ENCODE measurements around the gene TMEM145. TPM values are rescaled to one million over a fixed set of nuclear protein-coding genes. Genes with fewer than 3 reads are reported as not detected.

The TMEM145 gene
- total RNA-seq, 4 donors from 2014 or later, result not detected

- Histone ChIP-seq H3K4me1 (peaks cover 16 to 40% (median 32%) of the 10 kb centered on the region in 4 donors), H3K27me3 (no peaks in the 10 kb centered on the region), H3K9me3 (no peaks in the 10 kb centered on the region), H3K27ac (no peak overlapping the region), H3K4me3 (no peak overlapping the region), H3K36me3 (peaks cover 0 to 20% (median 4%) of the 10 kb centered on the region in 4 donors)
- in situ Hi-C loops (cut with MboI; ENCODE audit: low pct_ligation_motif_present in 1 of 4, low pct_unique_long_range_greater_than_20kb in 1 of 4, low sequenced_read_pairs in 3 of 4), result no loop called here
- 96% methylated on average over 4 of the region's 4 CpGs; no CpG with 5 or more reads in 1 of the 2 donors for WGBS, 2 donors (ENCODE audit: low coverage in 1 of 2)
- DNase-seq, result no peak
- TF ChIP-seq EP300 (IDR thresholded peaks at IDR 0.05; ENCODE audit: low read depth) (no peak), POLR2A (IDR thresholded peaks at IDR 0.05) (no peak), POLR2AphosphoS5 (IDR thresholded peaks at IDR 0.05) (no peak)
- TF ChIP-seq, protein P1, sequence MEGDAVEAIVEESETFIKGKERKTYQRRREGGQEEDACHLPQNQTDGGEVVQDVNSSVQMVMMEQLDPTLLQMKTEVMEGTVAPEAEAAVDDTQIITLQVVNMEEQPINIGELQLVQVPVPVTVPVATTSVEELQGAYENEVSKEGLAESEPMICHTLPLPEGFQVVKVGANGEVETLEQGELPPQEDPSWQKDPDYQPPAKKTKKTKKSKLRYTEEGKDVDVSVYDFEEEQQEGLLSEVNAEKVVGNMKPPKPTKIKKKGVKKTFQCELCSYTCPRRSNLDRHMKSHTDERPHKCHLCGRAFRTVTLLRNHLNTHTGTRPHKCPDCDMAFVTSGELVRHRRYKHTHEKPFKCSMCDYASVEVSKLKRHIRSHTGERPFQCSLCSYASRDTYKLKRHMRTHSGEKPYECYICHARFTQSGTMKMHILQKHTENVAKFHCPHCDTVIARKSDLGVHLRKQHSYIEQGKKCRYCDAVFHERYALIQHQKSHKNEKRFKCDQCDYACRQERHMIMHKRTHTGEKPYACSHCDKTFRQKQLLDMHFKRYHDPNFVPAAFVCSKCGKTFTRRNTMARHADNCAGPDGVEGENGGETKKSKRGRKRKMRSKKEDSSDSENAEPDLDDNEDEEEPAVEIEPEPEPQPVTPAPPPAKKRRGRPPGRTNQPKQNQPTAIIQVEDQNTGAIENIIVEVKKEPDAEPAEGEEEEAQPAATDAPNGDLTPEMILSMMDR (IDR thresholded peaks at IDR 0.05), result no peak
- intact Hi-C loops (cut with DNase I; ENCODE audit: low total_unique reads), result no loop called here
These were observed 24.7 kb upstream of the TMEM145 start for GRCh38 chr19:42288387-42288786.

DNA sequence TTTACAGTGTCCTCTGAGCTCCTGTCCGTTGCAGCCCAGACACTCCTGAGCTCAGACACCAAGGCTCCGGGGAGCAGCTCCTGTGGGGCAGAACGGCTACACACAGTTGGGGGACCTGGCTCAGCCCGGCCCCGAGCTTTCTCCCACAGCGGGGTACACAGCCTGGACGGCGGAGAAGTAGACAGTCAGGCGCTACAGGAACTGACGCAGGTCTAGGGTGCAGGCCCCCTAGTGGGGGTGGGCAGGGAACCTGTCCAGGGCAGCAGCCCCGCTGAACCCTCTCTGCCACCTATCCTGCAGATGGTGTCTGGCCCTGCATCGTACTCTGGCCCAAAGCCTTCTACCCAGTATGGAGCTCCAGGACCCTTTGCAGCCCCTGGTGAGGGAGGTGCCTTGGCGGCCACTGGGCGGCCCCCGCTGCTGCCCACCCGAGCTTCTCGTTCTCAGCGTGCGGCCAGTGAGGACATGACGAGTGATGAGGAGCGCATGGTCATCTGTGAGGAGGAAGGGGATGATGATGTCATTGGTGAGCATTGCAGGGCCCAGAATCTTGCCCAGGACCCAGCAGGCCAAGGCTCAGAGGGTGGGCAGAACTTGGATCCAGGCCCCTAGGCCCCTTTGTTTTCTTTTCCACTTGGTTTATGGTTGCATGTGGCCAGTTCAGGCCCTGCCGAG lies 24.1 kb upstream of the TMEM145 start:
- TF ChIP-seq POLR2A (IDR thresholded peaks at IDR 0.05), result no peak
- peaks cover 0 to 25% (median 4%) of the 10 kb centered on the region in 4 donors for H3K36me3 ChIP-seq
- in situ Hi-C loops (cut with MboI; ENCODE audit: low pct_ligation_motif_present in 1 of 4, low pct_unique_long_range_greater_than_20kb in 1 of 4, low sequenced_read_pairs in 3 of 4), result no loop called here

DNA sequence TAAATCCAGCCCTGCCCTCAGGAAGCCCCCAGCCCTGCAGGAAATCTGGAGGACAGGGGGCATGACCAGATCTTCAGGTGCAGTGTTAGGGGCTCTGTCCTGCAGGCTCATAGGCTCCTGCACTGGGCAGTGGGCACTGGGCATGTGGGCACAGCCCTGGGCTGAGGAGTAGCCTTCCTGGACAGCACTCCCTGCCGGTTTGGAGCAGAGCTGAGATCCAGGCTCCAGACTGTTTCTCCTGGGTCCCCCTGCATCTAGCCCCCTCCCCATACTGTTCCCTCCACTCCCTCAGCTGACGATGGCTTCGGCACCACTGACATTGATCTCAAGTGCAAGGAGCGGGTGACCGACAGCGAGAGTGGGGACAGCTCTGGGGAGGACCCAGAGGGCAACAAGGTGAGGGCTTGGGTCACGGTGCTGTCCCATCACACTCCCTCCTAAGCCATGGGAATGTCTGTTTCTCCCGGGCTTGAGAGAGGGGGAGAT lies 23.5 kb upstream of the TMEM145 start:
- in situ Hi-C loops (cut with MboI; ENCODE audit: low pct_ligation_motif_present in 1 of 4, low pct_unique_long_range_greater_than_20kb in 1 of 4, low sequenced_read_pairs in 3 of 4) (loop anchor here in 2 of 4 donors (10.0 kb wide), 1 partner anchor 155 kb away; the partner anchor contains the start of gene POU2F2 (in 2 of the 2)), intact Hi-C loops (cut with DNase I; ENCODE audit: low total_unique reads) (no loop called here)
- WGBS, 2 donors (ENCODE audit: low coverage in 1 of 2), result 78 to 95% methylated on average over 3 to 8 of the region's 8 CpGs
- H3K4me1 ChIP-seq, result peaks cover 16 to 38% (median 31%) of the 10 kb centered on the region in 4 donors
- no peak for DNase-seq
- no peak overlapping the region for H3K4me3 ChIP-seq
- H3K27ac ChIP-seq, result no peak overlapping the region
- no peaks in the 10 kb centered on the region for H3K27me3 ChIP-seq
- TF ChIP-seq POLR2AphosphoS5 (IDR thresholded peaks at IDR 0.05) (no peak), POLR2A (IDR thresholded peaks at IDR 0.05) (no peak), EP300 (IDR thresholded peaks at IDR 0.05; ENCODE audit: low read depth) (no peak)
- TF ChIP-seq, protein P1 (IDR thresholded peaks at IDR 0.05), result no peak
- peaks cover 0 to 31% (median 4%) of the 10 kb centered on the region in 4 donors for H3K36me3 ChIP-seq
- no peaks in the 10 kb centered on the region for H3K9me3 ChIP-seq

More for the DNA sequence above, 24.1 kb upstream of the TMEM145 start:
- peaks cover 16 to 40% (median 32%) of the 10 kb centered on the region in 4 donors for H3K4me1 ChIP-seq
- intact Hi-C loops (cut with DNase I; ENCODE audit: low total_unique reads), result no loop called here
- no peaks in the 10 kb centered on the region for H3K27me3 ChIP-seq
- WGBS, 2 donors (ENCODE audit: low coverage in 1 of 2), result 89% methylated on average over 22 of the region's 22 CpGs; no CpG with 5 or more reads in 1 of the 2 donors
- H3K27ac ChIP-seq, result no peak overlapping the region
- H3K9me3 ChIP-seq, result no peaks in the 10 kb centered on the region
- no peak overlapping the region for H3K4me3 ChIP-seq
- DNase-seq, result no peak

DNA sequence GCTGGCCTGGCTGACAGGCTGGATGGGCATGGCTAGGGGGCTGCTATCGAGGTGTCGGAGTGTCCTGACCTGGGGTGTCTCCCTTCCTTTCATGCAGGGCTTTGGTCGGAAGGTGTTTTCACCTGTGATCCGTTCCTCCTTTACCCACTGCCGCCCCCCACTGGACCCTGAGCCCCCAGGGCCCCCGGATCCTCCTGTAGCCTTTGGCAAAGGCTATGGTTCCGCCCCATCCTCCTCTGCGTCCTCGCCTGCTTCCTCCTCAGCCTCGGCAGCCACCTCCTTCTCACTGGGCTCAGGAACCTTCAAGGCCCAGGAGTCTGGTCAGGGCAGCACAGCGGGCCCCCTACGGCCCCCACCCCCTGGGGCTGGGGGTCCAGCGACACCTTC lies 23.0 kb upstream of the TMEM145 start:
- Histone ChIP-seq H3K4me3 (no peak overlapping the region), H3K9me3 (no peaks in the 10 kb centered on the region), H3K36me3 (peaks cover 0 to 33% (median 4%) of the 10 kb centered on the region in 4 donors), H3K4me1 (peaks cover 12 to 33% (median 26%) of the 10 kb centered on the region in 4 donors), H3K27ac (no peak overlapping the region), H3K27me3 (no peaks in the 10 kb centered on the region)
- TF ChIP-seq POLR2AphosphoS5 (IDR thresholded peaks at IDR 0.05) (no peak), EP300 (IDR thresholded peaks at IDR 0.05; ENCODE audit: low read depth) (no peak), POLR2A (IDR thresholded peaks at IDR 0.05) (no peak)
- TF ChIP-seq, protein P1 (IDR thresholded peaks at IDR 0.05), result no peak
- intact Hi-C loops (cut with DNase I; ENCODE audit: low total_unique reads) (no loop called here), in situ Hi-C loops (cut with MboI; ENCODE audit: low pct_ligation_motif_present in 1 of 4, low pct_unique_long_range_greater_than_20kb in 1 of 4, low sequenced_read_pairs in 3 of 4) (loop anchor here in 2 of 4 donors (10.0 kb wide), 1 partner anchor 155 kb away; the partner anchor contains the start of gene POU2F2 (in 2 of the 2))
- 83% methylated on average over 5 to 11 of the region's 13 CpGs for WGBS, 2 donors (ENCODE audit: low coverage in 1 of 2)
- no peak for DNase-seq

Measured in transverse colon (tissue), 4 donors.